HK-2 (cell line): ENCODE results near the gene MEF2D.
A peak's percentile ranks its signal among the peaks of the same experiment; 100 is the strongest.

Experiments used
- DNase-seq: peaks from one replicate; pipeline ENCODE4 v3.0.0-alpha.2; 2018; ENCODE audit not compliant: unreplicated experiment

MEF2D gene

DNA sequence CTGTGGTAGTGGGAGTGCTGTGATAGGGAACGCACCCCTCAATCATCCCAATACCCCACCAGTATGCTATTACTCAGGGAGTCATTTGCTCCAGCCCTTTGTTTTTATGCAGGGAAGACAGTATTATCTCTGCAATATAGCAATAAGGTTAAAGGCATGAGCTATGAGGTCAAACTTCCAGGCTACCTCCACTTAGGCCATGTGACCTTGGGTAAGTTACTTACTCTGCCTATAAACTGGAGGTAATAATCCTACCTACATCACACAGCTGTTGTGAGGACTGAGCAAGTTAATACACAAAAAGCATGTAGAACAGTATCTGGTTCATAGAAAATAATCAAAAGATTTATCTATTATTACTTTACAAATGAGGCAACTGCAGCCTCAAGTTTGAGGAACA is 30.1 kb downstream of the MEF2D start:
- DNase-seq: no peak

DNA sequence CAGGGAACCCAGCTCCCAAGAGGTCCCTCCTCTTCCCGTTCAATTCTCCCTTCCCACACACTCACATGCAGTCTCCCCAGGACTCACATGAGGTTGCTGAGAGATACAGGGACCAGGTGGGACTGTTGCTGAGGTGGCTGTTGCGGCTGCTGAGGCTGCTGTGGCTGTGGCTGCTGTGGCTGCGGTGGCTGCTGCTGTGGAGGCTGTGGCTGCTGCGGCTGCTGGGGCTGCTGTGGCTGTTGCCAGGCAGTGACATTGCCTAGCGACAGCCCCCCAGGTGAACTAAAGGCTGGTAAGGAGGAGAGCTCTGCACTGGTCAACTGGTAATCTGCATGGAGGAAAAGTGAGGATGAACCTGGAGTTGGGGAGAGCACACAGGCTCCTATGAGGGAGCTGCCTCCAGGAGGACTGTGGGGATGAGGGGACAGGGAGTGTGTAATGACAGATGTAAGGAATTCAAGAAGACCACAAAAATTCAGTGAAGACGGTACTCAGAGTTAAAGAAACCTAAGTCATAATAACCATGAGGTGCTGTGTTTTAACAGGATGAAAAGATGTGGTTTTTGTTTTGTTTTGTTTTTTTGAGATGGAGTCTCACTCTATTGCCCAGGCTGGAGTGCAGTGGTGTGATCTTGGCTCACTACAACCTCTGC is 31.8 kb downstream of the MEF2D start:
- no peak for DNase-seq

DNA sequence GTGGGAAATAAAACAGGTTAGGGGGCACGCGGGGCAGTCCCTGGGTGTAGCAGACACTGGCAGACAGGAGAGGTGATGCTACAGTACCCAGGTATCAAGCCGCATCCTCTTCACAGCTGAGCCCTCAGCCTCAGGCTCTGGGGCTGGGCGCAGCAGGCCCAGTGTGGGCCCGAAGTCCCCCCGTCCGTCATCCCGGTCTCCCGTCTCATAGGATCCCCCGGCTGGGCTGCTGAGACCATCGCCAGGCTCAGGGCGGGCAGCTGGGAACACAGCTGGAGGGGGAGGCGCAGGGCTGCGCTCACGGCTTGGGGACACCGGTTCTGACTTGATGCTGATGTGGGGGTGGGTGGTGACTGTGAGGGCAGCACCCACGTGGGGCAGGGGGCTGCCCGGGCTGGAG is 32.7 kb downstream of the MEF2D start:
- DNase-seq: no peak

DNA sequence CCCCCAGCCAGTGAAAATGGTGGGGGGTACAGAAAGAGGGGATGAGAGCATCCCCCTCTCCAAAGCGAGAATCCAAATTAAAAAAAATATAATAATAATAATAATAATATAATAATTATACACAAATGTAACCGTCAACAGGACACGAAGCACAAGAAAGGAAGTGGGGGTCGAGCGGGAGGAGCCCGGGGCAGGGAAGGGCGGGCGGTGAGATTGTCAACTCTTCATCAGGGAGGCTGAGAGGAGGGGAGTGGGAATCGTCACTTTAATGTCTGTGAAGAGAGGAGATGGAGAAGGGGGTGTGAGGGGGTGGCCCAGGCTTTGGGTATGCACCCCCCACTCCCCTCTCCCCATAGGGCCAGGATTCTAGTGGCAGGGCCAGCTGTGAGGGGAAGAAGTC is 33.2 kb downstream of the MEF2D start:
- no peak for DNase-seq

DNA sequence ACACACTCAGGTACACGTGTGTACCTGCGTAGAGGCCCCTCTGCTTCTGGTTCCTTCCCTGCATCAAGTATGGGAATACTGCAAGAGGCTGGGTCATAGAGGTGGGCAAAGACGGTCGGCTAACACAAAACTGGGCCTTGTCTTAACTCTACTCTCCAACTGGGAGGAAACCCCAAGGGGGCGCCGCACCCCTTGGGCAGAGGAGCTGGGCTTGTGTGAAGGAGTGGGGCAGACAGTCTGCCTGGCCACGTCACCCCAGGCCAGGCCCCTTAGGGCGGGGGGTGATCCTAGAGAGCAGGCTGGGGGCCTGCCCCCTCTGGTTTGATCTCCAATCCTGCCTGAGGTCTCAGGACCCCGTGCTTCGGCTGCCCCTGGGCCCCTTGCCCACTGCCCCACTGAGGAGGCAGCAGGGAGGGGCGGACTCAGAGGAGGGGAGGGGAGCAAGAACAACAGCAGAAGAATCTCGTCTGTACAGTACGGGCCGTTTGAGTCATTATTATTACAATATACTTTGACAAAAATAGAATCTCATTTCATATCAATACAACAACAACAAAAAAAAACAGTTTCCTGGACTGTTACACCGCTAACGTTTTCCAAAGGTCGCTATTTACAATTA is 34.7 kb downstream of the MEF2D start:
- no peak for DNase-seq

DNA sequence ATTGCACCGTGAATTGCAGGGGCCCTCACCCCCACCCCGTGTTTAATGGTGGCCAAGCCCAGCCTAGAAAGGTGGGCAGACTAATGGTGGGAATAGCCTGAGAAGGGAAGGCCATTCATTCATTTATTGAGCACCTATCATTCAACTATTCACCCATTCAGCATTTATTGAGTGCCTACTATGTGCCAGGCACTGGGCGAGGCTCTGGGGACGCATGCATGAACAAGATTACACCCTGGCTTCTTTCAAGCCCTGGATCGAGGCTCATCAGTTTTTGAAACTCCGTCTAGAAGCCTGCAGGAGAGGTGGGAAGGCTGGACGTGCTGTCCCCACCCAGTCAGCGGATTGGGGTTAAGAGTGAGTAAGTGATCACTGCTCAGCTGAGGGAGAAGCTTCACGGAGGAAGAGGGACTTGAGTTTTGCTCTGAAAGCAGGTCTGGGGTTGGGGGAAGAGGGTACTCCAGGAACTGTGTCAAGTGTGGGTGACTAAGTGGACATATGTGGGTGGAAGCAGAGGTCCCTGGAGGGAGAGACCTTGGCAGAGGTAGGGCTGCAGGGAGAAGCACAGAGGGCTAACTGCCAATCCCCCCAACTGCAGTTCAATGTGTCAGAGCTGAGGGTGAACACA is 35.6 kb downstream of the MEF2D start:
- DNase-seq: no peak

DNA sequence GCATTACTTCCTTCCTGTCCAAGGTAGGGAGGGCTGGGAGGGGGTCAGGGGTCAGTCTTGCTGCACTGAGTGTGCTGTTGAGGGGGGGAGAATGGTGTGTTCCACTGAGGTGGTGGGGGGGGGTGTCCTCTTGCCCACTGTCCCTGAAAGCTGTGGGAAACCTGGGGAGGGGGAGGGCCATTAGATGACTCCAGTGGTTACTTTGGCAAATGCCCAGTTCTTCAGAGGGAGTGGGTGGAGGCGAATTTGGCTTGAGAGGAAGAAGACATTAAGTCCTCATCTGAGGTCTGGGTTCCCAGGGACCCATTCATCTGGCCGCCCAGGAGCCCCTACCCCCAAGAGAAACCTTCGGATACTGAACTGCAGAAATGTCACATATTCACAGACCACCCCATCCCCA is 36.2 kb downstream of the MEF2D start:
- DNase-seq: no peak

DNA sequence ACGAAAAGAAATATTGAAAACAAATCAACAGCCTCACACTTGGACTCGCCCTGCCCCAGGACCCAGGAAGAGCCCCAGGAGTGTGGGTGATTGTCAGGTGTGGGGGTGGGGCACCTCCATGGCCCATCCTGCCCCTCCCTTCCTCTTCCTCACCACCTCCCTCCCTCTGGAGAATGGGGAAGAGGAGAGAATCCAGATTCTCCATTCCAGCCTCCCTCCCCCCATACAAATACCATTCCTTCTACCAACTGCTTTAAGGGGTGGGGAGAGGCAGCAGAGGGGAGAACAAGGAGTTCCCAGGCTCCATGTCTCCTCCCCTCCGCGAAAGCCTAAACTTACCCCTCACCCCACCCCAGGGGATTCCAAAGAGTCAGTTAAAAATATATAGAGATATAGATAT is 36.7 kb downstream of the MEF2D start:
- no peak for DNase-seq

DNA sequence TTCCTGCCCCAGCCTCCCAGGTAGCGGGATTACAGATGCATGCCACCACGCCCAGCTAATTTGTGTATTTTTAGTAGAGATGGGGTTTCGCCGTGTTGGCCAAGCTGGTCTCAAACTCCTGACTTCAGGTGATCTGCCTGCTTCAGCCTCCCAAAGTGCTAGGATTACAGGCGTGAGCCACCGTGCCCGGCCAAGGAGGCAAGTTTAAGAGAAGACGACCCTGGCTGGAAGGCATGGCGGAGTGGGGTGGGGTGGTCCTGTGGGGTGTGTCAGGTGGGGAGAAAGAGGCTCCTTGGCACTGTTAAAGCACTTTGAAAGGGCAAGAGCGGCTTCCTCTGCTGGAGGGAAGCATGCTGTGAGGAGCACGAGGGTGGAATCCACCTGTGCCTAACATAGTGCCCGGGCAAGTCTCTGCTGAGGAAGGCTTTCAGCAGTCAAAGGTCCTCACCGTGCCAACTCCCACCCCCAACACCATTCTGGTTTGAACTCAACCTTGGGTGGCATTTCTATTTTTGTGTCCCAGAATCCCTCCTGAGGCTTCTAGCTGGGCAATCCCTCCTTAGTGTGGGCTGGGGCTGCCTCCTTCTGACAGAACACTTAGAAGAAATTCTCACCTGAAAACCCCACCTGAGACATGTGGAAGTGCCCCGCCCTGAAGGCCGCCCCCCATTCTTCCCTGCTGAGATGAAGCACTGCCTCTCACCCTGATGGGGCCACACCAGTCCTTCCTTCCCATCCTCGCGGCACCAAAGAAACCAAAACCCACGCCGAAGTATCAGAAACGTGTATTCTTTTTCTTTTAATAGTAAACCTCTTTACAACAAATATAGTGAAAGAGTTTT is 37.4 kb downstream of the MEF2D start:
- no peak for DNase-seq

DNA sequence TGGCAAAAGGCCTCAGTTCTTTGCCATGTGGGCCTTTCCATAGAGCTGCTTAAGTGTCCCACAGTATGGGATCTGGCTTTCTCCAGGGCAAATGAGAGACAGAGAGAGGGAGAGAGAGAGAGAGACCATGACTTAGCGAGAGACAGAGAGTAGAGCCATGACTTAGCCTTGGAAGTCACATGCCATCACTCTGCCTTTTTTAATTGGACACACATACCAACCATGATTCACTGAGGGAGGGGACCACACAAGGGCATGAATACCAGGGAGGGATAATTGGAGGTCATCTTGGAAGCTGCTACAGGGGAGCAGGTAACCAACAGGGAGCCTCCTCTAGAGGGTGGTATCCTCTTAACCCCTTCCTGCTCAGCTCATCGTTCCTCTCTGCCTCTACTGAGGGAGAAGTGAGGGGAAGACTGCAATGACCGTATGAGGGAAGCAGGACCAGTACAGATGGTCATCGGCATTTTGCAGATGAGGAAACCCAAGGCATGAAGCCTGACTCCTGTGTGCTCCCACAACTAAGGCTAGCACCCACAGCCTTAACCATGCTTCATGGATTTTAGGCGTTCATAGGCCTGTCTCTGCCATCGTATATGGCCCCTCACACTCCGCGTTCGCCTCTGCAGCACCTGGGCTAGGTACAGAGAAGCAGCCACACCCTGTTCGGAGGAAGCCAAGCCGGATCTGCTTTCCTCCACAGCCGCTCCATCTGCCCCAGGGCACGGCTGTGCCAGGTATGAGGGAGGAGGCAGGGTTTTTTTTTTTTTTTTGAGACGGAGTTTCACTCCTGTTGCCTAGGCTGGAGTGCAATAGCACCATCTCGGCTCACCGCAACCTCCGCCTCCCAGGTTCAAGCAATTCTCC is 38.6 kb downstream of the MEF2D start:
- DNase-seq: no peak

DNA sequence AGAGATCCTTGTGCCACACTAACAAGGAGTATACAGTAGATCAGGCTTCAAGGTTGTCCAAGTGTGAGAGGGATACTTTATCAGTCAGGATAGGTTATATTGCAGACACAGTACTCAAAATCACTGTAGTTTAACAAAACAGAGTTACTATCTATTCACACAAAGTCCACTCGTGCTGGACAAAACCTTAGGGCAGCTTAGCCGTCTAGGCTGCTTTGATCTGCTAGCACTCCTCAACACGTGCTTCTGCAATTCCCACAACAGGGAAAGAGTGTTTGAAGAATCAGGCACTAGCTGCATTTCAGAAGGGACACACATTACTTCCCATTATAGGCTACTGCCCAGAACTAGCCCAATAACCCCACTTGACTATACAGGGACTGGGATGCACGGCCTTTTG is 39.5 kb downstream of the MEF2D start:
- no peak for DNase-seq

DNA sequence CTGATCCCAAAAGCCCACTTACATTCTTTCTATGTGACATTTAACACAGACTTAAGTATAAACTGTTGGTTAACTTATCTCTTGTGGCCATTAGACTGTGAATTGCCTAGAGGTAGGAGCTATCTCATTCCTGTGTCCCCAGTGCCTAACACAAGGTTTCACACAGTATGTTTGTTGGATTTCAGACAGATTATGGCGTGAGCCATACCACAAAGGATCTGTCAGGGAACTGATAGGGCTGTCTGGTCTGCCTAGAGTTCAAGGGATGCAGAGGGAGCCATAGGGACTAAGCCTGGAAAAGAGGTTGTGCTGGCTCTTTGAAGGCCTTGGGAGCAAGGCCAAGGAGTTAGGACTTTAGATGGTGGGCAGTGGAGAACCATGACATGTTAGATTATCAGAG is 40.0 kb downstream of the MEF2D start:
- no peak for DNase-seq

DNA sequence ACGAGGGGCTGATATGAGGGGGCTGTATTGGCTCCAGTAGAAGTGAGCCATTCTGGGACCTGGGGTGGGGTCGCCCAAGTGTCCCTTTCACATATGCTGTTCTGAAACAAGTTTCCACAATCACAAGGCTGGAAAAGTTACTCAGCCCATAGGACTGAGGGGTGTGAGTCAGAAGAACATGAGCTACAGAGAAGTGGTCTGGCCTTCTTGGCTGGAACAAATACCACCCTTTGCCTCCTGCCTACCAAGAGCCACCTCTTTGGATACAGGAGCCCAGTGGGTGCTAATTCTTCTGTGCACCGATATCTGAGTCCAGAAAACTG is 42.4 kb downstream of the MEF2D start:
- DNase-seq: no peak

DNA sequence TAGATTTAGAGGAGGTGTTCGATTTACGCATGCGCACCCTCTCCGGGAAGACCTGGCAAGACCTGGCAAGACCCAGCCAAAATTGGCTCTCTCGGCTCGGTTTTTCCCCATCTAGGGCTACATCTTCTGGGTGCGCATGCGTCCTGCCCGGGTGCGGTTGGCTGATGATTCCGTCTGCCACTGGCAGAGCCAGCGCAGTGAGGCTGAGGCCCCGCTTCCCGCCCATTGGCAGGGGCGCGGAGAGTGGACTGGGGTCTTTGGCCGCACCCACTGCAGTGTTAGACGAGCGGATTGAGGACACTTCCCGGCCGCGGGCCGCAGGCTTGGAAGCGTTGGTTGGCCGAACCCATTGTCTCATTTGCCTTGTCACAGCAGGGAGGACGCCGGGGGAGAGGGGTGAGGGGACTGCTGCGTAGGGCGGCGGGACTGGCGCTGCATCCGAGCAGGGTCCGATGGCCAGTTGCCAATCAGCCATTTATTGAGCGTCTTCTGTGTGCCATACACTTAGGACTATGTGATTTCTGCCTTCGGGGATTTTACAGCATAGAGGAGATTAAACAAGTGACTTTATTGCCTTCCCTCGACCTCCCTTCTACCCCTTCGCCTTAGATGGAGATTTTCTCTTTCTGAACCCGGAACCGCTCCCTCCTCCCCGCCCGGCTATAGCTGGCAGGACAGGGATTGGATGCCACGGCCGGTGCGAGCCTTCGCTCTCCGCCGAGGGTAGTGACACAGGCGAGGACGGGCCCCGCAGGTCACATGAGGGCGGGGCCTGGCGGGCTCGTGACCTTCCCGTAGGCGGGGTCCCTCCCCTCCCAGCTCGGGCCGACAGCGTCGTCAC is 43.7 kb downstream of the MEF2D start:
- DNase-seq: peak; percentile 99

DNA sequence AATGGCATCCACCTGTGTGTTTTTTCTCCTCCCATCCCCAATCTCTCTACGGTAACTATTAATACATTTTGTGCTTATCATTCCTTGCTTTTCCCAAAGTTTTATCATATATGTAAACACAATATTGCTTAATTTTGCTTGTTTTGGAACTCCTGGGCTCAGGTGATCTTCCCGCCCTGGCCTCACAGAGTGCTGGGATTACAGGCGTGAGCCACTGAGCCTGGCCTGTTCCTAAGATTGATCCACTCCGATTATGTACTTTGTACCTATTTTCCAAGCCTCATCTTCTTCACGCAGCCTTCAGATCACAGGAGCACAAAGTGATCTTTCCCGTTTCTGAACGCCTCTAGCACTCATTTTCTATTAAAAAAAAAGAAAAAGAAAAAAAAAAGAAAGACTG is 45.2 kb downstream of the MEF2D start:
- no peak for DNase-seq

DNA sequence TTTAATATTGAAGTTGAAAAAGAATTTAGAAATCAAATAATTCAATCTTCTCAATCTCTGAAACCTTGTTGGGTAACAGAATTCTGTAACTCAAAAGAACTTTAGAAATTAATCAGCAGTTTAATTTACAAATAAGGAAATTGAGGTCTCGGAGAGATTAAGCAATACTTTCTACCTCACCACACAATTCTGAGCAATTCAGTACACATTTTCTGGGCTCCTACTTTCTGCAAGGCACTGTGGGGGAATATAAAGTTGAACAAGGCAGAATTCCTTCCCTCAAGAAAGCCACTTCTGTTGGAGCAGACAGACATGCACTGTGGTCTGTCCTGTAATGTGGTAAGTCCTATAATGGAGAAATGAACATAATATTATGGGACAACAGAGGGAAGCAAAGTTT is 47.7 kb downstream of the MEF2D start:
- DNase-seq: no peak

DNA sequence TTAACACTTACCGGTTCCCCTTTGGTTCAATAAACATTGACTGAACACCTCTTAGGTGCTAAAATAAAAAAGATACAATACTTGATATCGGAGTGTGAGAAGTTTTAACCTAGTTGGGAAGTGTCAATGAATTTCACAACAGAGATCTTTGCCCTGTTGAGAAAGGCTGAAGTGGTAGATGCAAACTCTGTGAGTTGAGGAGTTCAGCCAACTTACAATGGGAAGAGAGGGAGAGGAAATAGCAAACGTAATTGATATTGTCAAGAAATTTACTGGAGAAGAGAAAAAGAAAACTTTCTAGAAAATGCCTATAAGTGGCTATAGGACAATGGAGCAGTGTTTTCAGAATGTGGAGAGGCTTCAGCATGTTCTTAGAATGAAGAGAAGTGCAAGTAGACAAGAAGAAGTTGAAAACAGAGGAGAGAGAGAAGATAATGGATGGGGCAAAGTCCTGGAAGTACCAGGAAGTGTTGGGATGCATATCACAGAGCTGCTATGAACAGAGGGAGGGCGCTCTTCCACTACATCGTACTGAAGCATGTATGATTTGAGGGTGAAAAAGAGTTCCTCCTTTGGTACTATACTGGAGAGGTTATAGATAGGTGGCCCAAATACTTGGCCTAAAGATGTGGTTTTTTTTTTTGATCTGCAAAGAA is 48.9 kb downstream of the MEF2D start:
- no peak for DNase-seq

DNA sequence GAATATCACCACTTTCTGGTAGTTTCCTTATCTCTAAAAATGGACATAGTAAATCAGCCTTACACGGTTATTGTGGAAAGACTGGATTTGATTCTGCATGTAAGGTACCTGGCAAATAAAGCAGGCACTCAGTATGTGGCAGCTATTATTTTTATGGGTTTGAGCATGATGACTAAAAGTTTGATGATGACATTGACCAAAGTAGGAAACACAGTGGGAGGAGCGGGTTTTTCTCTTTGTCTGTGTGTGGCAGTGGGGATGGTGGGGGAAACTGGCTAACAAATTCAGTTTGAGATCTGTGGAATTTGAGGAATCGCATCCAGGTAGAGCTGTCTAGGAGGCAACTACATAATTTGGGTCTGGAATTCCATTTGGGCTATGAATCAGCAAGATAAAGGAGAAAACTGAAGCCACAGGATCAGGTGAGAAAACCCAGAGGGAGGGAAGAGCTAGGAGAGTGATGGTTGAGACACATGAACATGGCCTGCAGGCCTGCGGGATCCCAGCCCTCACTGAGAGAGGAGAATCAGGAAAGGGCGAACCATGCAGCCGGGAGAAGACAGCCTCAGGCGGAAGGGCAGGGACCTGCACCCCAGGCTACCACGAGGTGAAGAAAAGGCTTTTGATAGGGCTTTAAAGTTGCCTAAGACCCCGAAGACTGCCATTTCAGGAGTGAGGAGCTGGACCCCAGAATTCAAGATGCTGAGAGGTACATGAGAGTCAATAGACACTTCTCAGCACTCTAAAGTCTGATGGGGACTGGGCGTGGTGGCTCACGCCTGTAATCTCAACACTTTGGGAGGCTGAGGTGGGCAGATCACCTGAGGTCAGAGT is 52.2 kb downstream of the MEF2D start:
- no peak for DNase-seq

DNA sequence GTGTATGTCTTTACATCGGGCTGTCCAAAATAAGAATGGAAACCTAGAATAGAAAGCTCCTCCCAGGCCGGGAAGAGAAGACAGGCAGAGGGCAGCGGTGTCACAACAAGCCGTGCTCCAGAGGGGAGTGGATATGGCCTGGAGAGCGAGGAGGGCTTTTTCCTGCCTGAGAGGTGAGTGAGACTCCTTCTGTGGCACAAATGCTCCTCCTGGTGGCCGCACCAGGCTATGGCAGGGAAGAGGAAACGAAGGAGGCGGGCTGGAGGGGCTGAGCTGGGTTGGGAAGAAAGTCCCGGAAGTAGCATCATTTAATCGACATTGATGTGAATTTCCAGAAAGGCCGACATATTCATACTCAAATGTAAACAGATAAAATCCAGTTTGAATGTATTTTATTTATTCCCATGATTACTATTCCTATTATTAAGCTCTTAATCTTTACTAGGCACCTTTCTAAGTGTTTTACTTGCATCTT is 54.7 kb downstream of the MEF2D start:
- DNase-seq: peak; percentile 91
